ENCODE results near the gene DIAPH3.
A peak's percentile ranks its signal among the peaks of the same experiment; 100 is the strongest.

The DIAPH3 gene

DNA sequence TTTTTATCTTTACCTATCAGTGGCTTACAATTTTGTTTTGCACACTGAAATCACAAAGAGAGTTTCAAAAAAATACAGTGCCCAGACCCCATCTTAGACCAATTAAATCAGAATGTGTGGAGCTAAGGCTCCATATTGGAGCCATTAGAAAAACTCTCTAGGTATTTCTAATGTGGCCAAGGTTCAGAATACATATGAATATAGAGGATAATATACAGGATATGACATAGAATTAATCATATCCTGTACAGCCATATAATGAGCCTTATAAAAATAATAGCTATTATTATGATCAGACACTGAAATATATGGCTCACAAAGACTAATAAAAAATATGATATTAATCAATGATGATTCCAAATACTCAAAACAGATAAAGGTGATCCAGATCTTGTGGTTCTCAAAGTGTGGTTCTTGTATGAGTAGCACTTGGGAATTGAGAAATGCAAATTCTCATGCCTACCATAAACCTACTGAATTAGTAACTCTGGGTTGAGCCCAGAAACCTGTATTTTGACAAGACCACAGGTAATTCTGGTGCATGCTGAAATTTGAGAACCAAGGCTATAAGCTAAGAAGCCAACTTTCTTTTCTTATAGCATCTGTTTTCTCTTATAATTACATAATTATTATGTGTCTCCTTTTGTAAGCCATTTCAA is 408.0 kb downstream of the DIAPH3 start:
- no peak for DNase-seq

DNA sequence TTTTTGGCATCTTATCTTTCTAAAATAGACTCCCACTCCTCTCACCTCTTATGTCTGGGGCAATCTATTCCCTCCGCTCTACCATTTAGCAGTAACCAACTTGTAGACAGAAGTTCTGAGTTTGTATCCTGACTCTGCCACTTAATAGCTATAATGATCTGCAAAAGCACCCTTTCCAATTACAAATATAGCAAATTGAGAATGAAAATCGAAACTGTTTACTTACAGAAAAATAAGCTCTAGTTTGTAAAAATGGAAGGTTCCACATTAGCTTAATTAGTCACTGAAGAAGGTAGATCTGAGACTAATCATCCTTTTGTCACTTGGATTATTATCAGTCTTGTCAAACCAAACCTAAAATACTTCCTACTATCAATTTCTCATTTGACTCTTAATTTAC is 409.3 kb downstream of the DIAPH3 start:
- DNase-seq: no peak

DNA sequence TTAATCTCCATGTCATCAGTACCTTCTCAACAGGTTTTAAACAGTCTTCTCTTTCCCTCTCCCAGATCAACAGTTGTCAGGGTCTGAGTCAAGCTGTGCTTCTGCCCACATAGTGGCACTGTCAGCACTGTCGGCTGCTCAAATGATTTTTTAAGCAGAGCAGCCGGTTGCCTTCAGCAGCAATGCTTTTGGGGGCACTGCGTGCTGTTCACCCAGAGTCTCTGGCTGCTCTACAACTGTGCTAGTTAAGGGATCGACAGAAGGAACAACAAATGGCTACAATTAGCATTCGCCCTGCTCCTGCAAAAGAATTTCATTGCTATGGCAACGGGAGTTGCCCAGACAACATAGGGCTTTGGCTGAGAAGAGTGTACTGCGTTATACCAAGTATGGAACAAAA is 412.9 kb downstream of the DIAPH3 start:
- peak; percentile 51 to 57 for DNase-seq

DNA sequence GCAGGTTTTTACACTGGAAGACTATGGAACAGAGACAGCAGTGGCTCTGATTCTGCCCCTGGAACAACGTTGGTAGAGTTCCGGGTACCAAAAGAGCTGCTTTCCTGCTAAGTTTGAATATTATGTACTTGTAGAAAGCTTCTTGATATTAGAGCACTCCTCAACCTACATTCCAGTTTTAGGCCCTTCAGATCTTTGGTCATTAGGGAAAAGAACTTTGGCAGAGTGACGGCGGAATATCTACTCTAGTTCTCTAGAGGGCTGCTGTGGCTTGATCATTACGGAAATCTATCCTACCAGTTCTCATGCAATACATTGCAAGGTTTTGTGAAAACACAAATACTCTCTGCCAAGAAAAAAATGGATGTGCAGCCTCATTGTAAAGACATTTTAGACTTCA is 415.7 kb downstream of the DIAPH3 start:
- no peak for DNase-seq

DNA sequence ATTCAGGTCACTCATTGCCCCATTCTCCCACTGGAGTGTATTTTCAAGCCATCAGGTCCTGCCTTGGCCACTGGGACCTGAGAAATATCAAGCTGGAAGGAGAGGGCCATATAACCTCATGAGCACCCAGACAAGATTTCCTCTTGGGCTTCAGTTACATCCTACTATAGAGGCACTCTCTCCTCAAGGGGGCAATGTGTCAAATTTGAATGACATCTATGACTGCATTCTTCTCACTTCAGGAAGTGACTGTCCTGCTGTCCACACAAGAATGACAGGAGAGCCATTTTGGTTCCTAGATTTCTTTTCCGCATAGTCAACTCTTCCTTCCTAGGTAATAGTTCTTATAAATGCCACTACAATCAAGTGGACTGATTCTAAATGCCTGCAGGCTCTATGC is 416.2 kb downstream of the DIAPH3 start:
- no peak for DNase-seq

DNA sequence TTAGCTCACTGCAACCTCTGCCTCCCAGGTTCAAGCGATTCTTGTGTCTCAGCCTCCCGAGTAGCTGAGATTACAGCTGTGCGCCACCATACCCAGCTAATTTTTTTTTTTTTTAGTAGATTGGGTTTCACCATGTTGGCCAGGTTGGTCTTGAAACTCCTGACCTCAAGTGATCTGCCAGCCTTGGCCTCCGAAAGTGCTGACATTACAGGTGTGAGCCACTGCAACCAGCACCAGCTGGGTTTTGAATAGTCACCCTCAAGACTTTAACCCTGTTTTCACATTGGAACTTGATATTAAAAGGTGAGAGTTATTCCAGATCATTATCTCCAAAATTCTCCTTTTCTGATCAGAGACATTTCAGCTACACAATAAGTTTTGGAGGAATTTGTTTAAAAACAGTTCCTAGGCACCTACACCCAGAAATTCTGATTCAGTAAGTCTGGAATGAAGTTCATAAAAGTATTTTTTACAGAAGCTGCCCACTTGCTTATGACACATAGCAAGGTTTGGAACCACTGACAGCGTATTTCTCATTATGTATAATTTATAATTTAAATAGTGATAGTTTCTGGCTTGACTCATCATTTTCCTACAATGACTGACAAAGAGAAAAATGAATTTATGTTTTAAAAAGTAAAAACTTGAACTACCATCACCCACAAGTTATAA is 417.3 kb downstream of the DIAPH3 start:
- DNase-seq: no peak

DNA sequence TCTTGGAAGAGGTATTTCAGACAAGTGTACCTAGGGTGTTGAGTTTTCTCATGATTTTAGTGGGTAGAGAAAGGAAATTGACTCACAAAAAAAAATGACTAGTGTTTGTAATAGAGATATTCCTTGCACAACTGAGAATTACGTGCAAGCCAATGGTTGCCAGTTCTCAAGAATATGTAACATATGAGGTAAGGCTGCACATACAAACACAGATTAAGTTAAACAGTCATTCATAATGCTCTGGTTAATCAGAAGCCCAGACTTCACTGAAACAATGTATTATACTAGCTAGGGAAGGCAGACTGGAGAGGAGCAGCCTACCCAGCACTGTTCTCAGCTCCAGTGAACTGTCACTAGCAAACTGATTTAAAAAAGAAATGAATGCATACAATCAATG is 418.3 kb downstream of the DIAPH3 start:
- DNase-seq: peak in 1 of 2 experiments; percentile 28

DNA sequence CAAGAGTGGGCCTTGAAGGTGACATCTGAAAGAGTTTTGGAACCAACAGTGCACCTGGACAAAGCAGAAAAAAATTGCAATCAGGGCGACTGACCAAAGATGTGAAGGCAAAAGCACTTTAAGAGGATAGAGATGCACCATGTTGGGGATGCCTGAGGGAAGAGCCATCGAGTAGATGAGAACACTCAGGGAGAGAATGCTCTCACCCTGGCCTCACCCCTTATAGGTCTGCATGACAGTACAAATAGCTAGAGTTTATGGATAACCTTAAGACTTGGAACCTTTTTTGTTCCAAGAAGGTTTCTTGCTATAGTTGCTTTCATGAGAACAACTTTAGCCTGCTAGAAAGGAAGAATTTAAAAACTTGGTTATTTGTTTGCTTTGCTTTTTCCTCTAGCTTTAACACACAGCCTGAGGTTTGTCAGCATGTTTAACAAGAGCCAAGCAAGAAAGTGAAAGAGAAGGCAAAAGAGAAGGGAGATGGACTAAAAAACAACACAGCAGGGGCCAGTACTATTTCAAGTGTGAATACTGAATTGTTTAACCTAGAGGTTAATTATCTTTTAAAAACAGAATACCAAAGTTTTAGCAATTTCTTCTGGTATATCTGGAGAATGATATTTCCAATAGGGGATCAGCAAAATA is 418.9 kb downstream of the DIAPH3 start:
- DNase-seq: no peak

DNA sequence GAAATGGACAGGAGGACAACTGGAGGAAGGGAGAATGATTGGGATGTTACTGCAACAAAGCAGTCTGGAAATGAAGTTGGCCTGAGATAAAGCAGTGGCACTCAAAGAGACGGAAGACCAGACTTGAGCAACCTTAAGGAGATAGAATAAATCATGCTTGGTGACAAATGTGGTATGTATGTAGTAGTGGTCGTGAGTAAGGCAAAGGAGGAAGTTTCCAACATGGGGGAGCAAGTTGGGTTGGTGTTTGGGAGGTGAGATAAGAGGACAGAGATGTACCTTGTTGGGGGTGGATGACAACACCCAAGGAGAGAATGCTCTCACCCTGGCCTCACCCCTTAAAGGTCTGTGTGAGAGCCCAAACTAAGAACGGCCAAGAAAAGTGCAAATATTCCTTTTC is 420.5 kb downstream of the DIAPH3 start:
- no peak for DNase-seq

DNA sequence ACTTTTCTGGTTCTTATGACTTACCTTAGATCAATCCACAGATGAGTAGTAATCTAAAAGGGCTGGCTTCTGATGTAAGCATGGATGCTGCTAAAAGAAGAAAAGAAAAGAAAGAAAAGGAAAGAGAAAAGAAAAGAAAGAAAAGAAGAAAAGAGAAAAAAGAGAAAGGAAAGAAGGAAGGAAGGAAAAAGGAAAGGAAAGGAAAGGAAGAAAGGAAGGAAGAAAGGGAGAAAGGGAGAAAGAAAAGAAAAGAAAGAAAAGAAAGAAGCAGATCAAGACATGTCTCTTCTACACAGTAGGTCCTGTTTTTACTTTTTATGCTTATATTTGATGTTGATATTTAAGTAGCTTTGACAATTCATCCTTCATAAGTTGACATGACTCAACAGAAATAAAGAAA is 421.3 kb downstream of the DIAPH3 start:
- no peak for DNase-seq

DNA sequence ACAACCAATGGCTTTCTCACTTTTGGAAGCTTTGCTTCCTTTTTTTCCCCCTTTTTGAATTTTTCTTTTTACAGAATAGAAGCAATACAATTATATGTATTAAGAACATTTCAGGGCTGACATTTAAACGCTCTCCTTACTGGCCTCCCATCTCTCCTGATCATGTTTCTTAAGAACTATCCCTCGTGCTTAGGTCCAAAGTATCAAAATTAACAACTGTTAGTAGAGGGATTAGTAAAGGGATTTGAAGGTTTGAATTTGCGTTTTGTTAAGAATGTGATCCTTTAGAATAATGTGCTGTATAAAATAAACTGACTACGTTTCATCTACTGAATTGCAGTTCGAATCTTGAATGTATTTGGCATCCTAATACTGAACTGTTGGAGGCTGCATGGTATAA is 424.8 kb downstream of the DIAPH3 start:
- DNase-seq: no peak

DNA sequence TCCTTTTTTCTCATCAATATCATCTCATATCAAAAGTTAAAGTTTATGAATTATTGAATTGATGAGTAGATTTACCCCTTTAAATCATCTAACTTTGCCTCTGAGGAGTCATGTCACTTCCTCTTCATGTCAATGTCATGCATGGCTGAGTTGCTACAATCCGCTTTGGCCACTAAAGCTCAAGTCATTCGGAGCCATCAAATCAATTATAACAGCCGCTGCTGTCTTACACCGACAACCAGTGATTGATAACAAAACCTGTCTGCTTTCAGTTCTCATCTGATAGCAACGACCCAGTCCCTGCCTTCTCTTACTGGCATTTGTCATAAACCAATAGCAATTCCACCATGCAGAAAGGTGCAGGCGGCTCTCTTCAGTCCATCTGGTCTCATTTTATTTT is 429.3 kb downstream of the DIAPH3 start:
- no peak for DNase-seq

DNA sequence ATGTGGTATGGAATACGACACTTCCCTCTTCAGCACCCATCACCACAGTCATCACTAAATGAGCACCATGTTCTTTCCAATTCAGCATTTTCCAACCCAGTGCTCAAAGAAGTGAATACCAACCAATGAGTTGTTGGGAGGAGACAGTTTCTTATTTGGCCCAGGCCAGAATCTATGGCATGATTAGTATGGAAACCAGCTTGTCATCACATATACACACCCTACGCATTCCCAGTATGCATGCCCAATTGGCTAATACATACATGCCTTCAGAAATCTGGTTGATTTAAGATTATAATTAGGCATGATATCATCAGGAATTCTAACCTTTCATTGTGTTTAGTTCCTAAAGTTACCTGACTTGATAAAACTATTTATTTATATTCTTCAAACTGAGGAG is 430.0 kb downstream of the DIAPH3 start:
- no peak for DNase-seq

DNA sequence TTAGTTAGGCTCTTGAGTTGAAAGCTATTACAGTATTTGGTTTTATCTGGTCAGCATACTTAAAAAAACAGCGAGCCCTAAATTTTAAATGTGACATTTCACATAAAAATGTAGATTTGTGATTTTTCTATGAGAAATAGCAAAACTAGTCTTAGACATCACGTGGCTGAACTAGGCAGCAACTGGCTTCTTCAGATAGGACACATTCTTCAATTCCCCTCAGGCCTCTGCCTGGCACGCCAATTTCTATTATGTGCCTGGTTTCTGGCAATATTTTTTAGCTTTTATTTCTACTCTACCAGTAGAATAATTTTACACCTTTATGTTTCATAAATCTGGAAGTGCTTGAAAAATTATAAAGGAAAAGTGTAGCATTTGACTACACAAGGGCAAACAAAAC is 433.7 kb downstream of the DIAPH3 start:
- no peak for DNase-seq

DNA sequence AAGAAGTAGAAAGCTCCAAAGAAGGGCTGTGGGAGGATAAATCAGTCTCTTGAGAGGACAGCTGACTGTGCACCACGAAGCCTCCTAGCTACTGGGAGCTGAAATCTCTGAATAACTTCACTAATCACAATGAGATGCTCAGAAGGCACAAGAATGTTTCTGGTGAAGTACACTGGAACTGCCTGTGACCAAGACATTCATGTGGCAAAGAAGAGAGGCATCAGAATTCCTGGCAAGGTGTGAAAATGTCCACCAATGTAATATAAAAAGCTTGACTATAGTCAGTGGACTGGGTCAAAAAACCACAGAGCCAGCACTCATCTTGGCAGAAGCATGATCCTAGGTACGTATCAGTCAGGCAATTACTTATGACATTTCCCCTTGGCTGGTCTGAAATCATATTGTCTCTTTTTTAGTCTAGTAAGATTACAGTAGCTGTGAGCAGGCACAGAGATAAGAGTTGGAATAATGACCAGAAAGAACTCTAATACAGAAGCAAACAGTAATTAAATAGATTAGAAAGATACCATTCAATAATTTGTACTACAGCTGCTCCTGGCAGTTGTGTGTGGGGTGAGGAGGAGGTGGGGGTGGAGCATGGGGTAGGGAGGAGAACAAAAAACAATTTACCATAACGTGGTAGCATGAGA is 434.7 kb downstream of the DIAPH3 start:
- DNase-seq: no peak

DNA sequence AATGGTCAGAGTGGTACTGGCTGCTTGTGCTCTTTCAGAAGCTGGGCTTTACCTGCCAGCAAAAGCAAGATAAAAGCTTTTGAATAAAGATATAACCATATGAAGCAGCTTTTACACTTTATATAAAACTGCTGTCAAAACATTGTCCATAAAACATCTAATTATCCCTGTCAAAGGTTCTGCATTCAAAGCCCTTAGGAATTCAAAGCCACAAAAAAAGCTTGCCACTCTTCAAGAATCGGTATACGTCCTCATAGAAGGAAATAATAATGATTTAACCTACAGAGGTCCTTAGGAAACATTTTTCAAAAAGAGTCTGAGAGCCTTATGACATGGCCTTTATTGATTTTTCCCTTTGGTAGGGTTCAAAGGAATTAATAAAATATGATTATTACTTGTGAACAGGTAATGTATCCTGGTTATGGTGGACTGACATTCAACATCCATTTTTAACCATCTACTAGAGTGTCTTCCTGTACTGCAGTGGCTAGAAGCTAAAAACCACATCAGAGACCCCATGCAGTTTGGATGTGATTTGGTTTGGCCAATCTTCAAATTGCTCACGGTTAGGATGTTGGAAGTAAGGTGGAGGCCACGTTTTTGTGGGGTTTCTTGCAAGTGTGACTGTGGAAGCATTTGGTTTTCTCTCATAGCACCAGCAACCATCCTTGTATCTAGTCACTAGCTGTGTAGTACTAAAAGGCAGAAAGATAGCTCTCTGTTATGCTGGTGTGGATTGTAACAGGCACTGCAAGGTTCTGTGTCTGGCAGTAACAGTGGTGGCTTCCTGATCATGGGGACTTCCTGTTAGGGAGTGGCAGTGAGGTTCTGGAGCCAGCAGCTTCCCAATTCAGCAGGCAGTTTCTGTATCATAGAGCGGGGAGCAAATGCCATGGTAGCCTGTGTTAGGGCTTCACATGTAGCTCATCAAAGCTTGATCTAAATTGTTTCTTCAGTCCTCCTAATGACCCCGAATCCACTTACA is 441.5 kb downstream of the DIAPH3 start:
- no peak for DNase-seq

DNA sequence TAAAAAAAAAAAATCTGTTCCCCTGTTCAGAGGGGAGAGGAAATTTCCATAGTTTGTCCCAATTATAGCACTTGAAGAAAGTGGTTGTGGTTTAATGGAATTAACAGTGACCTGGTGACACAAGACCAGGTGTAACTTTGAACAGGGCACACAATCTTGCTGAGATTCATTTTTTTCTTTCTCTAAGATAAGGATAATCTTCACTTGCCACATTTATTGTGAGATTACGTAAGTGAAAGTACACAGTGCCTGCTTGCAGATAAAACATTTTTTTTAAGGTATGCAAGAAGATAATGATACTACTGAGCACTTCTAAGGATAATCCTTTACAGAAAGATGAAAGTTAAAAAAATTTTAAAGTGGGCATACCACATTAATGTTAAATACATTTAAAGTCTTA is 448.1 kb downstream of the DIAPH3 start:
- no peak for DNase-seq

DNA sequence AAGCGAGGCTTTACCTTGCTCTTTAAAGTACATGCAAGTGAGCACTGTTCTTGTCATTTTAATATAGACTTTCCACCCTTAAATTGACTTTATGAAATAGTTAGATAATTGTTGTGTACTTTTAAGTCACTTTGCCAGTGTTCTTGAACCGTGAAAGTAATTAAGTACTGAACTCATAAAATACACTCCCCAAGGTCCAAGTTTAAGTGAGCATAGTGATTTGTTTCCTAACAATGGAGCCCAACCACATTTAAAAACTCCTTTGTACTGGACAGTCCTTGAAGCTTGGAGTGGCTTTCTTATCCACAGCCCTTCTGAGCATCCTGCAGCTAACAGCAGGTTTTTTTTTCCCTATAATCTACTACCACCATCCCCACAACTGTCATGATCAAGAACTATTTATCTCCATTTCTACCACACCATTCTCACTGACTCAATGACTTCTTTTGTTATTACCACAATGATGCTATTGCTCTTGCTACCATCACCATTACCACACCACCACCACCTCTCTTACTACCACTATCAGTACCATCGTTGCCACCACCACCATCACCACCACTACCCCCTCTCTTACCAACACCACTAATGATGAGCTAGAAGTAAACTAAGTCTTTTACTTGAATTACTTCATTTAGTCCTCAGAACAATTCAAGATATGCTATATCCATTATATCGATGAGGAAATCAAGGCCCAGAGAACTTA is 452.6 kb downstream of the DIAPH3 start:
- no peak for DNase-seq

DNA sequence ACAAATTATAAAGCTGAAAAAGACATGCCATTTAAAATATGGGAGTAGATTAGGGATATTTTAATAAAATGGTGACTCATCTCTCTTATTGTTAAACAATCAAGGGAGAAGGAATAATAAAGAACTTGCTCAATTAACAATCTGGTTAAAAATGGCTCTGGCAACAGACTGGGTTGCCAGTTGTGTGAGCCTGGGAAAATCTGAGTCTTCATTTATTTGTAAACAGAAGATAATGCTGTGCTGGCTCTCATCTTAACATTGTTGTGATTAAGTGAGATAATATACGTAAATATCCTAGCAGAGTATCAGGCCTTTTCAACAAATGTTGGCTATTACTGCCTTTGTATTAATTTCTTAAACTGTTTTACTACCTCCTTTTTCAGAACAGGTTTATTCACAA is 453.3 kb downstream of the DIAPH3 start:
- no peak for DNase-seq

DNA sequence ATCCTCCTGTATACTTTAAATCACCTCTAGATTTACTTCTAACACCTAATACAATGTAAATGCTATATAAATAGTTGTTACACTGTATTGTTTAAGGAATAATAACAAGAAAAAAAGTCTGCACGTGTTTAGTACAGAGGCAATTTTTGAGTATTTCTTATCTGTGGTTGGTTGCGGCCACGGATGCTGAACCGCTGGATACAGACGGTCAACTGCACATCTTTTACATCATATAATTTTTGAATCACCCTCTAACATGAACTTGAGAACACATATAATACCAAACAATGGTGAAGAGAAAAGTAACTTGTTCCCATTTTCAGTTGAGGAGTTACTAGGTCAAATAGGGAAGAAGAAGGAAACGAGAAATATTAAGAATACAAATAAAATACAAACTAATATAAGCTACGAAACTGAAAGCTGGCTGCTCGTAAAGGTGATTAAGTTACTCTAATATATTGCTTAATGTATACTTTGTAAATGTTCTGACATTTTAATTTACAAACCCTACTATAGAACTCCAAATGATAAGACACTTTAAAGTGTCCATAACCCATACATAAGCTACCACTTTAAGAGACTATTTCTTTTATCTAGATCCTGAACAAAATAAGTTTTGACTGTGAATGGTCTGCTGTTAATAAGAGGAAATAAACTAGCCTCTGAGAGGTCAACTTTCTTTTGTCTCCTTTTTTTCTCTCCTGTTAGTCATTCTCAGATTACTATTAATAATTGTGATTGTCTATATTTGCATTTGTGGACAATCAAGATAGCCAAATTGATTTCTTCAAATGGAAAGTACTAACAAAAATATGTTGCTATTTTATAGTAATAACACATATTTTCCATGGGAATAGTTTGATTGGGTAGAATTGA is 457.4 kb downstream of the DIAPH3 start:
- no peak for DNase-seq

DNA sequence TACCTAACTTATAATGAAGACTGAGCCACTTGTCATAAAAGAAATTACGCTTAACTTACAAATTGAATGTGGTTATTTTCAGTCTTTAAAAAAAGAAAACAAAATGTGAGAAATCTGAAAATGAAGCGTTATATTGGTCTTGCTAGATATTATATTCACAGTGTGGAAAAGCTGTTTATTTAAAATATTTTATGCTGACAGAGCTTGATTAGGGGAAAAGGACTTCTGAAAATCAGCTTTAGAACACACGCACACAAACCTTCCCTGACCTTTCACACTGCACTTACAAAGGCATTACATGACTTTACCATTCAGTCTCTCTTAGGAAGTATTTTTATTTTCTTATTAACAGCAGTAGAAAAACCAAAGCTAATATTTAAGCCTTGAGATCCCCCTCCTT is 461.5 kb downstream of the DIAPH3 start:
- DNase-seq: no peak

Measured in NCI-H526 (cell line).